ENCODE measurements around the gene L1TD1.

DNA sequence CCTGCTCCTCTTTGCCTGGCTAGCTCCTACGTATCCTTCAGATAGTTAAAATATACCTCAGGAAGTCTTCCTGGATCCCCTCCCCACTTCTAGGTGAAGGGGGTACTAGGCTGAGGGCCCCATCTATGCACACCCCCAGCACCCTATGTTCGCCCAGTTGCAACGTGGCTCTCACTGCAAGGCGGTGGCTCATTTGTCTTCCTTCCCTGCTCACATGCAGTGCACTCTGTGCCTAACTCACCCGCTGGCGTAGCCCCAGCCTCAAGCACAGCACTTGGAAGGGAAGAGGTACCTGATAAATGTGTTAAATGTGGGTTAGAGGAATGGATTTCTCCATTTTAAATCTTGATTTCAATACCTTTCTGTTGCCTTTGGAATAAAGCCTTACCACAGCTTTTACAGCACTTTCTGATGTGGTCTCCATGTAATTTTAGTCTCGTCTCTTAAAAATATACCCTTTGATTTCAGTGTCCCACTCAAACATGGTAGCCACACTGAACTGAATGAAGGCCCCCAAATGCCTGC lies 39.3 kb downstream of the L1TD1 start:
- no peak for TF ChIP-seq CTCF (IDR thresholded peaks at IDR 0.05)
- TF ChIP-seq POLR2A (IDR thresholded peaks at IDR 0.05): no peak

Measured in adrenal gland (tissue), 5 donors.